ENCODE data around the gene TRPV3. TPM values are rescaled to one million over a fixed set of nuclear protein-coding genes. Genes with fewer than 3 reads are reported as not detected.

Gene TRPV3
- total RNA-seq, 1 experiment from 2014 or later = 0.31 TPM

DNA sequence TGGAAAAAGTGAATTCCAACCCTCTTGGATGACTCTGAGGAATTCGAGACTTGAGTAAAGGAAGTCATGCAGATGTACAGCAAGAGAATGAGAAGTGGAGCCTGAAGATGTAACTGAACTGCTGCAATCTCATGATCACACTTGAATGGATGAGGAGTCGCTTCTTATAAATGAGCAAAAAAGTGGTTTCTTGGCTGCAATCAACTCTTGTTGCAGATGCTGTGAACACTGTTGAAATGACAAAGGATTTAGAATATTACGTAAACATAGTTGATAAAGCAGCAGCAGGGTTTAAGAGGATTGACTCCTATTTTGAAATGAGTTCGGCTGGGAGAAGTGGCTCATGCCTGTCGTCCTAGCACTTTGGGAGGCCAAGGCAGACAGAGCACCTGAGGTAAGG lies 56.3 kb downstream of the TRPV3 start:
- no peaks in the 10 kb centered on the region for H3K27me3 ChIP-seq (ENCODE audit: control insufficient read depth, insufficient read depth, low read length)
- in situ Hi-C loops (cut with HindIII; ENCODE audit: low pct_unique_long_range_greater_than_20kb, low sequenced_read_pairs) (no loop called here), intact Hi-C loops (cut with micrococcal nuclease; ENCODE audit: unreplicated experiment) (no loop called here)
- H3K27ac ChIP-seq (ENCODE audit: low read length) = no peak overlapping the region
- DNase-seq (ENCODE audit: low read depth, low spot score) = no peak
- POLR2A ChIA-PET = no interaction called here
- TF ChIP-seq, protein P1, sequence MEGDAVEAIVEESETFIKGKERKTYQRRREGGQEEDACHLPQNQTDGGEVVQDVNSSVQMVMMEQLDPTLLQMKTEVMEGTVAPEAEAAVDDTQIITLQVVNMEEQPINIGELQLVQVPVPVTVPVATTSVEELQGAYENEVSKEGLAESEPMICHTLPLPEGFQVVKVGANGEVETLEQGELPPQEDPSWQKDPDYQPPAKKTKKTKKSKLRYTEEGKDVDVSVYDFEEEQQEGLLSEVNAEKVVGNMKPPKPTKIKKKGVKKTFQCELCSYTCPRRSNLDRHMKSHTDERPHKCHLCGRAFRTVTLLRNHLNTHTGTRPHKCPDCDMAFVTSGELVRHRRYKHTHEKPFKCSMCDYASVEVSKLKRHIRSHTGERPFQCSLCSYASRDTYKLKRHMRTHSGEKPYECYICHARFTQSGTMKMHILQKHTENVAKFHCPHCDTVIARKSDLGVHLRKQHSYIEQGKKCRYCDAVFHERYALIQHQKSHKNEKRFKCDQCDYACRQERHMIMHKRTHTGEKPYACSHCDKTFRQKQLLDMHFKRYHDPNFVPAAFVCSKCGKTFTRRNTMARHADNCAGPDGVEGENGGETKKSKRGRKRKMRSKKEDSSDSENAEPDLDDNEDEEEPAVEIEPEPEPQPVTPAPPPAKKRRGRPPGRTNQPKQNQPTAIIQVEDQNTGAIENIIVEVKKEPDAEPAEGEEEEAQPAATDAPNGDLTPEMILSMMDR (IDR thresholded peaks at IDR 0.05) = no peak
- no peak for TF ChIP-seq SIN3A (IDR thresholded peaks at IDR 0.05; ENCODE audit: borderline replicate concordance, insufficient read depth, low read depth, low read length)
- H3K36me3 ChIP-seq (ENCODE audit: control insufficient read depth, insufficient read depth, low read length) = no peaks in the 10 kb centered on the region
- no peaks in the 10 kb centered on the region for H3K4me1 ChIP-seq (ENCODE audit: control insufficient read depth, insufficient read depth, low read length)
- BruUV-seq (replicated peaks) = no TSS peak
- no peaks in the 10 kb centered on the region for H3K9me3 ChIP-seq (ENCODE audit: control insufficient read depth, insufficient read depth, low read depth, low read length)
- CTCF ChIA-PET = no interaction called here
- ATAC-seq = no peak
- no peak overlapping the region for H3K4me3 ChIP-seq (ENCODE audit: low read depth in 2 of 2, low read length in 2 of 2)

DNA sequence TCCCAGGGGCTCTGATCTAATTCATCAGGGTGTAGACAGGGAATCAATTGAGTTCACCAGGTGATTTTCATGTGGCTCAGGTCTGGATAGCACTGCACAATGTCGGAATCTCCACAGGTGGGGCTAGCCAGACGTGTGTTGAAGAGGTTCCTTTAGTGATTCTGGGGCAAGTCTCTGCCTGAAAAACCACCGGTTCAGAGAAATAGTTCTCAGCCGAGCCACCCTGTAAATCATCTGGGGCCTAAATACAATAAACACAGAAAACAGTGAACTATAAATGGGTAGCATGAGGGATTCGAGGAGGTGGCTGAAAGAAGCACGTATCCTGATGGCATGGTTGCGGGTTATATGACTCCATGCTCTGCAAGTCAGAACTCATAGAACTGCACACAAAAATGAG lies 60.5 kb downstream of the TRPV3 start:
- DNase-seq (ENCODE audit: low read depth, low spot score) (no peak), ATAC-seq (no peak)
- H3K27me3 ChIP-seq (ENCODE audit: control insufficient read depth, insufficient read depth, low read length) = no peaks in the 10 kb centered on the region
- H3K27ac ChIP-seq (ENCODE audit: low read length) = no peak overlapping the region
- no peaks in the 10 kb centered on the region for H3K4me1 ChIP-seq (ENCODE audit: control insufficient read depth, insufficient read depth, low read length)
- H3K36me3 ChIP-seq (ENCODE audit: control insufficient read depth, insufficient read depth, low read length) = no peaks in the 10 kb centered on the region
- no peaks in the 10 kb centered on the region for H3K9me3 ChIP-seq (ENCODE audit: control insufficient read depth, insufficient read depth, low read depth, low read length)
- H3K4me3 ChIP-seq (ENCODE audit: low read depth in 2 of 2, low read length in 2 of 2) = no peak overlapping the region
- BruUV-seq (replicated peaks) = no TSS peak
- in situ Hi-C loops (cut with HindIII; ENCODE audit: low pct_unique_long_range_greater_than_20kb, low sequenced_read_pairs) (no loop called here), intact Hi-C loops (cut with micrococcal nuclease; ENCODE audit: unreplicated experiment) (no loop called here)
- ChIA-PET POLR2A (no interaction called here), CTCF (no interaction called here)
- TF ChIP-seq, protein P2, sequence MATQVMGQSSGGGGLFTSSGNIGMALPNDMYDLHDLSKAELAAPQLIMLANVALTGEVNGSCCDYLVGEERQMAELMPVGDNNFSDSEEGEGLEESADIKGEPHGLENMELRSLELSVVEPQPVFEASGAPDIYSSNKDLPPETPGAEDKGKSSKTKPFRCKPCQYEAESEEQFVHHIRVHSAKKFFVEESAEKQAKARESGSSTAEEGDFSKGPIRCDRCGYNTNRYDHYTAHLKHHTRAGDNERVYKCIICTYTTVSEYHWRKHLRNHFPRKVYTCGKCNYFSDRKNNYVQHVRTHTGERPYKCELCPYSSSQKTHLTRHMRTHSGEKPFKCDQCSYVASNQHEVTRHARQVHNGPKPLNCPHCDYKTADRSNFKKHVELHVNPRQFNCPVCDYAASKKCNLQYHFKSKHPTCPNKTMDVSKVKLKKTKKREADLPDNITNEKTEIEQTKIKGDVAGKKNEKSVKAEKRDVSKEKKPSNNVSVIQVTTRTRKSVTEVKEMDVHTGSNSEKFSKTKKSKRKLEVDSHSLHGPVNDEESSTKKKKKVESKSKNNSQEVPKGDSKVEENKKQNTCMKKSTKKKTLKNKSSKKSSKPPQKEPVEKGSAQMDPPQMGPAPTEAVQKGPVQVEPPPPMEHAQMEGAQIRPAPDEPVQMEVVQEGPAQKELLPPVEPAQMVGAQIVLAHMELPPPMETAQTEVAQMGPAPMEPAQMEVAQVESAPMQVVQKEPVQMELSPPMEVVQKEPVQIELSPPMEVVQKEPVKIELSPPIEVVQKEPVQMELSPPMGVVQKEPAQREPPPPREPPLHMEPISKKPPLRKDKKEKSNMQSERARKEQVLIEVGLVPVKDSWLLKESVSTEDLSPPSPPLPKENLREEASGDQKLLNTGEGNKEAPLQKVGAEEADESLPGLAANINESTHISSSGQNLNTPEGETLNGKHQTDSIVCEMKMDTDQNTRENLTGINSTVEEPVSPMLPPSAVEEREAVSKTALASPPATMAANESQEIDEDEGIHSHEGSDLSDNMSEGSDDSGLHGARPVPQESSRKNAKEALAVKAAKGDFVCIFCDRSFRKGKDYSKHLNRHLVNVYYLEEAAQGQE (IDR thresholded peaks at IDR 0.05; ENCODE audit: insufficient read depth in 1 of 2, low read depth in 2 of 2, low read length in 1 of 2) = no peak
- TF ChIP-seq TCF7L2 (IDR thresholded peaks at IDR 0.05; ENCODE audit: low read depth, low read length) = no peak
- no peak for TF ChIP-seq SIN3A (IDR thresholded peaks at IDR 0.05; ENCODE audit: borderline replicate concordance, insufficient read depth, low read depth, low read length)
- TF ChIP-seq POLR2AphosphoS5 (IDR thresholded peaks at IDR 0.05; ENCODE audit: low read depth, low read length) = no peak
- TF ChIP-seq, protein P1 (IDR thresholded peaks at IDR 0.05) = no peak

All from Panc1 (cell line).